KOPT-K1 (cell line): ENCODE measurements around the gene LIPI.
"Not testable (repeated sequence)": the region's sequence is repeated elsewhere in the genome, so short reads cannot be mapped to it uniquely, and the experiment has no call there.

Experiments
- H3K27ac ChIP-seq: fragments of 200-600 bp; sonication (generic); 2 replicates; pipeline ENCODE4 v1.5.1; 2016; ENCODE audit warnings: antibody characterized with exemption, mild to moderate bottlenecking, low read depth, low read length; ENCODE audit not compliant: poor library complexity, severe bottlenecking
- H3K36me3 ChIP-seq: fragments of 200-600 bp; sonication (generic); 2 replicates; pipeline ENCODE4 v1.5.1; 2017; ENCODE audit warnings: antibody characterized with exemption, mild to moderate bottlenecking, low read length, moderate library complexity; ENCODE audit not compliant: insufficient read depth
- H3K9me3 ChIP-seq: fragments of 200-600 bp; sonication (generic); 2 replicates; pipeline ENCODE4 v1.5.1; 2017; ENCODE audit warnings: antibody characterized with exemption, low read length, mild to moderate bottlenecking; ENCODE audit not compliant: insufficient read depth, poor library complexity, severe bottlenecking

LIPI gene

DNA sequence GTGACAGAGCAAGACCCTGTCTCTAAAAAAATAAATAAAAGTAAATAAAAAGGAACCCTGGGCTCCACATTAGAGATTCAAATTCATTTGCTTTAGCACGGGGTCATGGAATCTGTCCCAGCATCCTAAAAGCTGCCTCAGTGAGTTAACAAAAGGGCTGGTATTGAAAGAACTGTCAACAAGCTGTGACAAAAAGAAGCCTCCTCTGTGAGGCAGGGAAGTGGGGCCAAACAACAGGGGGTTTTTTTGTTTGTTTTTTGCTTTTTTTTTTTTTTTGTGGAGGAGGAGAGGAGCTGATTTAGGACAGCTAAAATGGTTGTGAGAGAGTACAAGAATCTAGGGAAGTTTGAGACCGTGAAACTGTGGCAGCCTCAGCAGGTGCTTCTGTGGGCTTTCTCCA, 115.7 kb downstream of the LIPI start:
- Histone ChIP-seq H3K36me3 (peaks cover 45% of the 10 kb centered on the region), H3K9me3 (no peaks in the 10 kb centered on the region), H3K27ac (no peak overlapping the region)

DNA sequence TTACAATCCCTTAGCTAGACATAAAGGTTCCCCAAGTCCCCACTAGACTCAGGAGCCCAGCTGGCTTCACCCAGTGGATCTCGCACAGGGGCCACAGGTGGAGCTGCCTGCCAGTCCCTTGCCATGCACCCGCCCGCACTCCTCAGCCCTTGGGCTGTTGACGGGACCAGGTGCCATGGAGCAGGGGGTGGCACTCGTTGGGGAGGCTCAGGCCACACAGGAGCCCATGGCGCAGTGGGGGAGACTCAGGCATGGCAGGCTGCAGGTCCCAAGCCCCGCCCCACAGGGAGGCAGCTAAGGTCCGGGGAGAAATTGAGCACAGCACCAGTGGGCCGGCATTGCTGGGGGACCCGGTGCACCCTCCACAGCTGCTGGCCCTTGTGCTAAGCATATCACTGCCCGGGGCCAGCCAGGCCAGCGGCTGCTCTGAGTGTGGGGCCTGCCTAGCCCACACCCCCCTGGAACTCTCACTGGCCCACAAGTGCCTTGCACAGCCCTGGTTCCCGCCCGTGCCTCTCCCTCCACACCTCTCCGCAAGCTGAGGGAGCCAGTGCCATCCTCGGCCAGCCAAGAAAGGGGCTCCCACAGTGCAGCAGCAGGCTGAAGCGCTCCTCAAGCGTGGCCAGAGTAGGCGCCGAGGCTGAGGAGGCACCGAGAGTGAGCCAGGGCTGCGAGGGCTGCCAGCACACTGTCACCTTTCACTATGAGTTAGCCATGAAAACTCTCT, 117.8 kb downstream of the LIPI start:
- no peak overlapping the region for H3K27ac ChIP-seq
- peaks cover 32% of the 10 kb centered on the region for H3K36me3 ChIP-seq
- no peaks in the 10 kb centered on the region for H3K9me3 ChIP-seq

DNA sequence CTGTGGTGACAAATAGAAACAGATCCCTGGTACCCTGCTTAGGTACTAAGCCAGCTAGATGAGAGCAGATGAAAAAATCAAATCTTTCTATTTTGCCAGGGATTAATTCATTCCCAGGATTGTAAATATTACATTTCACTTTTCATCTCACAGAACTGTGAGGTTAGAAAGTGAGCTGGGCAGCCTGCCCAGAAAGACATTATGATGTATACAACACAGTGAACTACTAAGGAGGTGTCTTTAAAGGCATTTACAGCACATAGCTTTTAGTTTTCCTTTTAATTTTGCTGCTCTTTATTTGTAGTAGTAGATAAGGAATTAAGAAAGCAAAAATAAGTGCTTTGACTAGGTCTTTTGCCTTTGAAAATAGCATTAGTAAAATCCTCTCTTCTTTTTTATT, 120.6 kb downstream of the LIPI start:
- H3K36me3 ChIP-seq, result peaks cover 35% of the 10 kb centered on the region

DNA sequence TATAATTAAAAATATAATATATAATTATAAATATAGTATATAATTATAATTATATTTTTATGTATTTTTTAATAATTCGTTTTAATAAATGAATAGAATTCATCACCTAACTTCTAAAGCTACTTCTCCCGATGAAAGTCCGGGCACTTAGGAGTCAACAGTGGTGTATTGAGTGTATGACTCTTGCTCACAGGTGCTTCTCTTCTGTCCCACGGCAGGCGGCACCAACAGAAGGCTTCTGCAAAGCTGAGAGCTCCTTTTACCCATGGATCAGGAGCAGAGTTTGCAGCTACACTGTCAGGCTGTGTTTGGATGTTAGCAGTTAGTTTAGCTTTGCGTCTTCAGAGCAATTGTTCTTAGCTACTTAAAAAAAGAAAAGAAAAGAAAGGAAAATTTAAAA, 122.4 kb downstream of the LIPI start:
- H3K27ac ChIP-seq, result no peak overlapping the region
- H3K36me3 ChIP-seq, result peaks cover 52% of the 10 kb centered on the region
- peaks cover 9% of the 10 kb centered on the region for H3K9me3 ChIP-seq

More for the DNA sequence above, 120.6 kb downstream of the LIPI start:
- H3K27ac ChIP-seq, H3K9me3 ChIP-seq: not testable (repeated sequence)

DNA sequence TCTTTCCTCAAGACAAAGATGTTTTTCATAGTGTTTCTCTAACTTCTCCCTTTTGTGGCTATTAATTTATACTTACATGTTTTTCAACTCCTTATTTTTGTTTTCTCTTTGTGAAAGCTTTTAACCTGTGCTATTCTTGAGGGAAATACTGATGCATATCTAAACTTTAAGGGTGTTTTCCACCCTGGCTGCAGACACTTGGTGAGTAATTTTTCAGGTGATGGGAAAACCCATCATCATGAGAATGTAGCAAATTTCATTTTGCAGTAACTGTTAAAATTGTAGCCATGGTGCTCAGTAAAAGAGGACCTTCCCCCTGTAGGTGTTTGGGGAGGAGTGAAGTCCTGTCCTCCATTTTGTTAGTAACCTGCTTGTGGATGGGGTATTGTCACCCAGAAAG, 124.2 kb downstream of the LIPI start:
- no peak overlapping the region for H3K27ac ChIP-seq
- peaks cover 13% of the 10 kb centered on the region for H3K9me3 ChIP-seq
- H3K36me3 ChIP-seq, result peaks cover 43% of the 10 kb centered on the region

DNA sequence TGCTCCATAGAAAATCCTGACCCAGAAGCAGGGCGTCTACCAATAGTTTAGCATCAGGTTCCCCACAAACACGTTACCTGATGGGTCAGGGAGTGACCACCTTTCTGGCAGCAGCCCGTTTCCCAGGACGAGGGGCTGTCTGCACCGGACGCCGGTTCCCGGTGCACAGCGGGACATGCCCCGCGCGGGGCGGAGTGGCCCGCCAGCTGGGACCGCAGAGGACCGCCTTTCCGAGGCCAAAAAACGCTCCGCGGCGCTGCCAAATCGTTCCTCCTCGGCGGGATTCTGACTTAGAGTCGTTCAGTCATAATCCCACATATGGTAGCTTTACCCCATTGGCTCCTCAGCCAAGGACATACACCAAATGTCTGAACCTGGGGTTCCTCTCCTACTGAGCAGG, 126.1 kb downstream of the LIPI start:
- no peak overlapping the region for H3K27ac ChIP-seq
- H3K36me3 ChIP-seq, result peaks cover 37% of the 10 kb centered on the region
- peaks cover 13% of the 10 kb centered on the region for H3K9me3 ChIP-seq

DNA sequence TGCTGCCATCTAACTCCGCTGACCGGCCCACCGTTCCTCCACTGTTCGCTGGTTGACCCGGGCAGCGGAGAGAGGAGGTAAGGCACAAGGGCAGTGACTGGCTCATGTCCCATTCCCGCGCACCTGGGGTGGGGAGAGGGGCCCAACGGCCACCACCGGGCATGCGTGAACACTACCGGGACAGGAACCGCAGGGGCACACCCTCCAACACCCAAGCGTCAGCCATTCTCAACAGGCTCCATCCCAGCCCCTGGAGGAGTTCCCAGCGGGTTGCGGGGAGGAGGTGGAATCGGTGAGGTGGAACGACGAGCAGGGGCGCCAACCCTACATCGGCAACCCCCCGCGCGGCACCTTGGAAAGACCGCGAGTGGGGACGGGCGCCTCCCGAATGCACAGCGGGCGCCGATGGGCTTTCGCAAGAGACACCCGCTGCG, 126.7 kb downstream of the LIPI start:
- H3K36me3 ChIP-seq, result peaks cover 37% of the 10 kb centered on the region
- H3K27ac ChIP-seq, result no peak overlapping the region
- peaks cover 13% of the 10 kb centered on the region for H3K9me3 ChIP-seq

DNA sequence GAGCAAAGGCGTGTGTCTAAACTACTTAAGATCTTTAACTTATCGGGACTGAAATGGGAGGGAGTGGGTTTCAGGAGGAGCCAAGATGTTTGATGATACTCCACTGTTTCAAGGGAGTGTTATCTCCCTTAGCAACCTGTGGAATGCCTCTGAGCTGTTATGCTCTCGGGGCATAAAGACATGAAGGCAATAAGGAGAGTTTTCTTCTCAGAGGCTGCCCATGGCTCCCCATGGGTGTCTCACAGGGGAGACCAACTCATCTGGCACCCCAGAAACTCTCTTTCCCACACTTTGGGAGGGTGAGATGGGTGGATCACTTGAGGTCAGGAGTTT, 130.0 kb downstream of the LIPI start:
- Histone ChIP-seq H3K9me3 (peaks cover 32% of the 10 kb centered on the region), H3K36me3 (peaks cover 20% of the 10 kb centered on the region), H3K27ac (no peak overlapping the region)

DNA sequence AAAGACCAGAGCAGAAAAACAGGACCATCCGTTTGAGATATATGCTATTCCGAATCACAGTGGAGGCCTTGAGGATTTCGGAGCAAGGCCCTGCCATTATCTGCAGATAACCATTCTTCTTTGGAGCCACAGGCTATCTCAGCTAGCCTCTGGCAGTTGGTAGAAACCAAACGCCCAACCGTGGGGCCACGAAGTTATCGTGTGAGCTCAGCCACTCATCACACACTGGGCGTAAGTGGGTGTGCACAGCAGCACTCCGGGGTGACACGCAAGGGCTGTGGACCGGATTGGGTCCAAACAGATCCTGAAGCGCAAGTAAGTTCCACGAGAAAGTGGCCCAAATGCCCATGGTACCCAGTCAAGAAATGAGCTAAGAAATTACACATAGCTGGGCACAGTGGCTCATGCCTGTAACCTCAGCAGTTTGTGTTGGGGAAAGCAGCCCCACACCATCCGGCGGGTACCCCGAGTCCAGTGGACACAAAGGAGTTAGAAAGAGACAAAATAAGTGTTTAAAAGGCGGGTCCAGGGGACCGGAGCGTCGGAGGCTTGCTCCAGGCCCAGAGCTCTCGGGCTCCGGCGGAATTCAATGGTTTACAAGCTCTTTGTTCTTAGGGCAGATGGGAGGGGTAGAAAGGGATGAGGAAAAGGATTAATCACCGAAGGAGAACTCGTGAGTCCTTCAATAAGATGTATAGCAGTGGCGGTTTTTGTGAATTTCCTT, 130.6 kb downstream of the LIPI start:
- H3K27ac ChIP-seq, result no peak overlapping the region
- peaks cover 20% of the 10 kb centered on the region for H3K36me3 ChIP-seq
- peaks cover 32% of the 10 kb centered on the region for H3K9me3 ChIP-seq

DNA sequence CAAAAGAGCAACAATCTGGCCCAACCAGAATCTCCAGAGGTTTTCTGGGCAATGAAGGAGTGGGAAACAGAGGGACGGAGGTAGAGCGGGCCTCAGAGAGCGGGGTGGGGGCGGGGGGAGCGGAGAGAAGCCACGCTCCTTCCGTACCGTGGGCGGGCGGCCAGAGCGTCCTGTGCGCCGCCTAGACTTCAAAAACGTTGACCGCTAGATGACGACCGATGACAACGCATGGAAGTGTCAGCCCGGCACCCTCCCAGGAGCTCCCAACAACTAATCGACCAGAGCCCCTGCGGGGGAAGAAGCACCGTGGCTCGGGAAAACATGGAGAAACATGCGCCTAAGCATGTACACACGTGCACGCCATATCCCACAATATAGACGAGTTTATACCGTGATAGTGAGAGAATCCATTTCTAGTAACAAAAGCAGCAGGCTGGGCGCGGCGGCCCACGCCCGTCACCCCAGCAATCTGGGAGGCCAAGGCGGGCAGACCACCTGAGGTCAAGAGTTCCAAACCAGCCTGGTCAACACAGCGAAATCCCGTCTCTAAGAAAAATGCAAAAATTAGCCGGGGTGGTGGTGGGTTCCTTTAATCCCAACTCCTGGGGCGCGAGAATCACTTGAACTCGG, 131.9 kb downstream of the LIPI start:
- H3K9me3 ChIP-seq, result peaks cover 27% of the 10 kb centered on the region

DNA sequence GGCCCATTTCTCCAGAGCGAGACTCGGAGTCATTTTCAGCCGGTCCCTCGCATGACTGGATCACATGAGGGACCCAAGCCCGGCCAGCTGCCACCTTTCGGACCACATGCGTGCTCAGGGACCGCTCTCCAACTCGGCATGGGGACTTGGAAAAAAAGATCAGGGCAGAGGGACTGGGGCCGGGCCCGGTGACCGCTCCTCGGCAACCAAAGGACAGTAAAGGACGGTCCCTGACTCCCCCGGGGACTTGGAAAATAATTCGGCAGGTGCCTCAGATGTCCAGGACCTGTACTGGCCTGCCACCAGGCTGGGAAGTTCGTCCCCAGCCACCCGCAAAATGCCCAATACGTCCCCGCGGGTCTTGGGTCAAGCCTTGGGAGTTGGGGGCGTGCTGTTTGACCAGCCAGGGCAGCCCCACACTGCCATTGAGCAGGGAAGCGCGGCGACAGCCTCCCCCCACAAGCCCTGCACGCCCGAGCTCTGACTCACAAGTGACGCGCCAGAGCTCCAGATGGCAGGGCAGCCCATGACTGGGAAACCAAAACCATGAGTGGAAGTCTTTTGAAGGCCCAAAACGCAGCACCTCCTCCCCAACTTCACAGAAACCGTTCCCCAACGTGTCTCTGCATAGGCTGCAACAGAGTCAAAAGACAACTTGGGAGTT, 134.5 kb downstream of the LIPI start:
- H3K36me3 ChIP-seq, result peaks cover 12% of the 10 kb centered on the region; the same call in 1 of the 2 replicates
- peaks cover 19% of the 10 kb centered on the region for H3K9me3 ChIP-seq
- H3K27ac ChIP-seq, result peak overlapping the region; percentile 67

More for the DNA sequence above, 131.9 kb downstream of the LIPI start:
- no peak overlapping the region for H3K27ac ChIP-seq
- H3K36me3 ChIP-seq, result peaks cover 7% of the 10 kb centered on the region

DNA sequence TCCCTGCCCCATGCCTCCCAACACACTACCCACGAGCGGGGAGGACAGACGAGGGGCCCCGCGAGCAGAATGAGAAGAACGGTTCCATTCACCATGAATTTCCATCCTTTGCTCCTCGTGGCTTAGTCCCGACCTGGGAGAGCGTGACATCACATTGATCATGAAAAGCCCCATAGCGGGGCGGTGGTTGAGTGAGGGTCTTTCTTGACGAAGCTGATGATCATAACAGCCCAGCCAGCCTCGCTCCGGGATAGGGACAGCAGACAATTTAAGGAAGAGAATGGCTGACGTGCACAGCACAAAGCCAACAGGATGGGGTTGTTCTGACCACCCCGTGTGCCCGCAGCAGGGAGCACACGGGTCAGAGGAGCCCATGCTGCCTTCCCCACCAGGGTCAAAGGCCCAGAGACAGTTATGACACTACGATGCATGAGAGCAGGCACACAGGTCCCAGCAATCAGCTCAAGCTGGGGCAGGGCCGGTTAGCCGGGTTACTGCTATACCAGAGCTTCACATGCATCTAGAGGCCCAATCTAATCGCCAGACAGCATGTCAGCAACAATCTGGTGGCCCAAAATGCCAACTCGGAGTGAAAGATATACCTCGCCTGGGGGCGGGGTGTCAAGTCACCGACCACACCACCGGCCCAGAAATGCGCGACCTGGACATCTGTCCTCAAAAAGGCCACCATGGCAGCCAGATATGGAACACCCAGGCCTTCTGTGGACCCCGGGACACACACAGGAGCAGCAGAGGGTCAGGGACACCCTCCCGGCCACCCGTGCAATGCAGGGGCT, 135.2 kb downstream of the LIPI start:
- peaks cover 19% of the 10 kb centered on the region for H3K9me3 ChIP-seq
- peaks cover 19% of the 10 kb centered on the region; the same call in 1 of the 2 replicates for H3K36me3 ChIP-seq
- peak overlapping the region; percentile 67 for H3K27ac ChIP-seq

DNA sequence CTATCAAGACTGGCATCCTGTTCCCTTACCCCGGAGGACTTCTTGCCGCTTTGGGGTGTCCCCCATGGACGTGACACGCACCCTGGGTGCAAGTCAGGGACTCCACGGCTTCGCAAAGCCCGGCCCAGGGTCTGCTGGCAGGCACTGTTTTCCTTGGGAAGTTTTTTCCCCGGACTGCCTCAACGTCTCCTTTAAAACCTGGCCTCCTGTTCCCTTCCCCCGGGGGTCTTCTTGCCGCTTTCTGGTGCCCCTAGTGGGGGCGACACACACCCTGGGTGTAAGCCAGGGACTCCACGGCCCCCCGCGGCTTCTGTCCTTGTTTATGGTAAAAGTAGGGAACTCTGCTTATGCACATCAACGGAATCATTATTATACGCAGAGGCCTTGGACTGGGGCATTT, 136.6 kb downstream of the LIPI start:
- peaks cover 19% of the 10 kb centered on the region for H3K9me3 ChIP-seq
- H3K36me3 ChIP-seq, result peaks cover 19% of the 10 kb centered on the region; the same call in 1 of the 2 replicates
- no peak overlapping the region for H3K27ac ChIP-seq

DNA sequence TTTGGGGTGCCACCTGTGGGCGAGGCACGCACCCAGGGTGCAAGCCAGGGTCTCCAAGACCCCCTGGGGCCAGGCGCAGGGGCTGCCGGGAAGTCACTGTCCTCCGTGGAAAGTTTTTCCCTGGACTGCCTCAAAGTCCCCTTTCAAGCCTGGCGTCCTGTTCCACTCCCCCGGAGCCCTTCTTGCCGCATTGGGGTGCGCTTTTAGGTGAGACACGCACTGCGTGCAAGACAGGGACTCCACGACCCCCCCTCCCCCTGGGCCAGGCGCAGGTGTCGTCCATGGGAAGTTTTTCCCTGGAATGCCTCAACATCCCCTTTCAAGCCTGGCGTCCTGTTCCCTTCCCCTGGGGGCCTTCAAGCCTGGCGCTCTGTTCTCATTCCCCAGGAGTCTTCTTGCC, 137.1 kb downstream of the LIPI start:
- no peak overlapping the region for H3K27ac ChIP-seq
- peaks cover 19% of the 10 kb centered on the region; the same call in 1 of the 2 replicates for H3K36me3 ChIP-seq
- peaks cover 14% of the 10 kb centered on the region for H3K9me3 ChIP-seq
